ENCODE data around the gene RAP2B. TPM values are rescaled to one million over a fixed set of nuclear protein-coding genes. Genes with fewer than 3 reads are reported as not detected.

The RAP2B gene
- polyA plus RNA-seq (2012; rRNA removed), result 5.8 and 7.3 TPM in 2 replicates
- polyA plus RNA-seq (2012; cell fraction: cytosol; rRNA removed), result 5.4 and 6.4 TPM in 2 replicates
- 2.3 and 2.6 TPM in 2 replicates for polyA plus RNA-seq (2012; cell fraction: nucleus; rRNA removed)

- TF ChIP-seq GATA2 (CRISPR knock-in tag; IDR thresholded peaks at IDR 0.05) (no peak), POLR2AphosphoS5 (IDR thresholded peaks at IDR 0.05; ENCODE audit: low read depth, low read length) (peak; percentile 92), SMC3 (IDR thresholded peaks at IDR 0.05; ENCODE audit: low read depth, low read length) (no peak; the same call in 1 of the 2 replicates), MEF2A (IDR thresholded peaks at IDR 0.05; ENCODE audit: borderline replicate concordance, low read depth) (no peak), GABPA (IDR thresholded peaks at IDR 0.05; ENCODE audit: low read depth) (peak; percentile 12; the same call in 1 of the 2 replicates), MXI1 (IDR thresholded peaks at IDR 0.05; ENCODE audit: low read depth, low read length) (peak; percentile 63), MAX (IDR thresholded peaks at IDR 0.05; ENCODE audit: low read depth) (peak; percentile 39; the same call in 1 of the 2 replicates), ELF1 (IDR thresholded peaks at IDR 0.05) (peak; percentile 75), SIN3A (IDR thresholded peaks at IDR 0.05; ENCODE audit: borderline replicate concordance, low read depth, low read length) (peak; percentile 80), JUND (IDR thresholded peaks at IDR 0.05) (no peak), TAF1 (IDR thresholded peaks at IDR 0.05; ENCODE audit: borderline replicate concordance, low read depth, low read length) (peak; percentile 96), ZBTB33 (IDR thresholded peaks at IDR 0.05; ENCODE audit: borderline replicate concordance, low read depth) (no peak), CTCF (IDR thresholded peaks at IDR 0.05) (no peak), PBX3 (IDR thresholded peaks at IDR 0.05) (0 out of 2 replicates have a peak, but pooled peaks have one; percentile 8), TEAD4 (IDR thresholded peaks at IDR 0.05; ENCODE audit: borderline replicate concordance, insufficient read depth) (no peak), NRF1 (IDR thresholded peaks at IDR 0.05; ENCODE audit: low read depth, low read length) (peak; percentile 80), RXRA (IDR thresholded peaks at IDR 0.05; ENCODE audit: borderline replicate concordance, low read depth) (no peak), EZH2phosphoT487 (IDR thresholded peaks at IDR 0.05; ENCODE audit: borderline replicate concordance, low read depth) (no peak), CHD2 (IDR thresholded peaks at IDR 0.05; ENCODE audit: low read length, partially characterized antibody) (peak; percentile 19), FOXJ3 (CRISPR knock-in tag; IDR thresholded peaks at IDR 0.05) (no peak), RAD21 (IDR thresholded peaks at IDR 0.05; ENCODE audit: low read length) (no peak; the same call in 1 of the 2 replicates), RFX5 (IDR thresholded peaks at IDR 0.05; ENCODE audit: low read length) (peak; percentile 38; the same call in 1 of the 2 replicates)
- TF ChIP-seq, protein P1, sequence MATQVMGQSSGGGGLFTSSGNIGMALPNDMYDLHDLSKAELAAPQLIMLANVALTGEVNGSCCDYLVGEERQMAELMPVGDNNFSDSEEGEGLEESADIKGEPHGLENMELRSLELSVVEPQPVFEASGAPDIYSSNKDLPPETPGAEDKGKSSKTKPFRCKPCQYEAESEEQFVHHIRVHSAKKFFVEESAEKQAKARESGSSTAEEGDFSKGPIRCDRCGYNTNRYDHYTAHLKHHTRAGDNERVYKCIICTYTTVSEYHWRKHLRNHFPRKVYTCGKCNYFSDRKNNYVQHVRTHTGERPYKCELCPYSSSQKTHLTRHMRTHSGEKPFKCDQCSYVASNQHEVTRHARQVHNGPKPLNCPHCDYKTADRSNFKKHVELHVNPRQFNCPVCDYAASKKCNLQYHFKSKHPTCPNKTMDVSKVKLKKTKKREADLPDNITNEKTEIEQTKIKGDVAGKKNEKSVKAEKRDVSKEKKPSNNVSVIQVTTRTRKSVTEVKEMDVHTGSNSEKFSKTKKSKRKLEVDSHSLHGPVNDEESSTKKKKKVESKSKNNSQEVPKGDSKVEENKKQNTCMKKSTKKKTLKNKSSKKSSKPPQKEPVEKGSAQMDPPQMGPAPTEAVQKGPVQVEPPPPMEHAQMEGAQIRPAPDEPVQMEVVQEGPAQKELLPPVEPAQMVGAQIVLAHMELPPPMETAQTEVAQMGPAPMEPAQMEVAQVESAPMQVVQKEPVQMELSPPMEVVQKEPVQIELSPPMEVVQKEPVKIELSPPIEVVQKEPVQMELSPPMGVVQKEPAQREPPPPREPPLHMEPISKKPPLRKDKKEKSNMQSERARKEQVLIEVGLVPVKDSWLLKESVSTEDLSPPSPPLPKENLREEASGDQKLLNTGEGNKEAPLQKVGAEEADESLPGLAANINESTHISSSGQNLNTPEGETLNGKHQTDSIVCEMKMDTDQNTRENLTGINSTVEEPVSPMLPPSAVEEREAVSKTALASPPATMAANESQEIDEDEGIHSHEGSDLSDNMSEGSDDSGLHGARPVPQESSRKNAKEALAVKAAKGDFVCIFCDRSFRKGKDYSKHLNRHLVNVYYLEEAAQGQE (IDR thresholded peaks at IDR 0.05; ENCODE audit: low read depth, low read length), result peak; percentile 67; the same call in 1 of the 2 replicates
- H3K4me1 ChIP-seq (ENCODE audit: control insufficient read depth in 1 of 2, insufficient read depth in 2 of 2, low read depth in 1 of 2, low read length in 1 of 2), result peaks cover 4 to 14% of the 10 kb centered on the region in 2 experiments
- WGBS (ENCODE audit: low lambda C conversion rate), result 1% methylated on average over 27 of the region's 91 CpGs
- no peaks in the 10 kb centered on the region for H3K27me3 ChIP-seq (ENCODE audit: insufficient read depth)
- ChIA-PET POLR2A (interaction anchor here (0.6 kb wide), 1 partner anchor 34 kb away, joined by 3 read pairs; no protein-coding TSS in a partner anchor), CTCF (interaction anchor here (1.0 kb wide), 1 partner anchor 119 kb away, joined by 3 read pairs; no protein-coding TSS in a partner anchor)
- no peaks in the 10 kb centered on the region for H3K9me2 ChIP-seq
- H2AFZ ChIP-seq (ENCODE audit: low read depth), result peak within 1 kb of the TSS; percentile 88
- H3K4me3 ChIP-seq (ENCODE audit: low read depth in 2 of 2, low read length in 1 of 2), result peak within 1 kb of the TSS; percentile 95 to 96
- peak; percentile 97 for DNase-seq
- H3K4me2 ChIP-seq, result peak within 1 kb of the TSS; percentile 93
- peaks cover 48% of the 10 kb centered on the region for H3K79me2 ChIP-seq (ENCODE audit: insufficient read depth)
- peaks cover 7 to 29% of the 10 kb centered on the region in 2 experiments for H3K36me3 ChIP-seq (replicated peaks in 1 of 2; ENCODE audit: control insufficient read depth in 1 of 2, insufficient read depth in 2 of 2, low read length in 1 of 2)
- H3F3A ChIP-seq (replicated peaks; ENCODE audit: insufficient read depth), result peaks cover 26% of the 10 kb centered on the region
- peaks cover 42% of the 10 kb centered on the region for H4K20me1 ChIP-seq (ENCODE audit: insufficient read depth)
- no peaks in the 10 kb centered on the region for H3K9me3 ChIP-seq
- peak within 1 kb of the TSS; percentile 94 to 96 for H3K27ac ChIP-seq (ENCODE audit: low read depth in 2 of 2, low read length in 1 of 2)
- H3K9ac ChIP-seq, result peak within 1 kb of the TSS; percentile 91
Measured at GRCh38 chr3:153161714-153162512, at the start of gene RAP2B. TSS of gene RAP2B (plus strand) at chr3:153162226. CDS start at chr3:153162694, 468 bp downstream.

Measured in SK-N-SH (cell line).